ENCODE results near the gene KLF15. TPM values are rescaled to one million over a fixed set of nuclear protein-coding genes. Genes with fewer than 3 reads are reported as not detected.

Gene KLF15
- total RNA-seq, 1 experiment from 2014 or later, result 0.03 TPM

DNA sequence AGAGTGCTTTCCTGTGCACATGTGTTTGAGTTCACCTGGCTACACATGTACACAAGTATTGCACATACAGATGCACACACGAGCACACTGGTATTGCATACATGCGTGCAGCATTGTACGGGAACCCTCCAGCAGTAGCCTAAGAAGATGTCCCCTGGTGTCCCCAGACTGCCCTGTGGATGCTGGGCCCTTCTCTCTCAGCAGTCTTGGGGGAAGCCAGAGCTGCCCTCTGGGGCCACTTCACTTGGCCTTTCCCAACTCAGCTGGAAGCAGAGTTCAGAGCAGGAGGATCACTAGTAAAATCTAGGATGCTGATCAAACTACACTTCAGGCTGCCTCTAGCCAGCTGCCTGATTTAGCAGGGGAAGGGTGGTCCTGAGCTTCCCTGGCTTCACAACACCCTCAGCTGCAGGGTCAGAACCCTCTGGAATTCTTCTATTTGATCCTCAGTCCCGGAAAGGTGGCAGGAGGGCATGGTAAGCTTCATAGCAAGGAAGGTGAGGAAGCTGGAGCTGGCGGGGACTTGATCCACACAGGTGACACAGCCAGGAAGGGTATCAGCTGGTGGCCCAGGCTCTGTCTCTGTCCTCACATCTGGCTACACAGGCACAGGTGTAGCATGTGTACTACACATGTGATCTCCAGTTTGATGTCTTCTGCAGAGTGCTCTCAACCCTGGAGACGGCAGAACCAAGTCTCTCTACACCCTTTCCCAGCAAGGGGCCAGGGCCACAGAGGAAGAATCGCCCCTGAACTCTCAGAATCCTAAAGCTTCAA, 36.5 kb downstream of the KLF15 start:
- DNase-seq (ENCODE audit: low spot score), result no peak

DNA sequence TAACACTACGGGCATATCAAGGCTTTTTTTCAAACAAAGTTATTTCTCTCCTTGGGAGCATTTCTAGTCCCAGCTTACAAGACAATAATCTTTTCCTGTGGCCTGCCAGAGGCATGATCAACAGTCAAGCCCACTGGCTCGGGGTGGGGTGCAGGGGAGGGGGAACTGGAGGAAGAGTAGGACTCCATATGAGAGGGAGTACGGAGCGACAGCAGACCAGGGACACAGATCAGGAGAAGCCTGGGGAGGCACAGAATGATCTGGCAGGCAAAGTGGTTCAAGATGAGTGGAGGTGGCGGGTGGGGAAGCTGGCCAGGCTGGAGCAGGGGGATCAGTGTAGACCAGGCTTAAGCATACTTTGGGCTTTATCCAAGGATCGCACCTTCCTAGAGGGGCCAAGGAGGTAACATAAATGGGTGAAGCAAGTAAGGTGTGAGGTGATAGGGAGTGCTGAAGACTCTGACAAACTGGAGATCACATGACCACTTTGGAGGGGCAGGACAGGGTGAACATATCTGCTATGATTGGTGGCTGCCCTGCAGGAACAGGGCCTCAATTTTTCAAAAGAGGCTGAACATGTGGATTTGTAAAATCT, 37.4 kb downstream of the KLF15 start:
- DNase-seq (ENCODE audit: low spot score), result no peak

DNA sequence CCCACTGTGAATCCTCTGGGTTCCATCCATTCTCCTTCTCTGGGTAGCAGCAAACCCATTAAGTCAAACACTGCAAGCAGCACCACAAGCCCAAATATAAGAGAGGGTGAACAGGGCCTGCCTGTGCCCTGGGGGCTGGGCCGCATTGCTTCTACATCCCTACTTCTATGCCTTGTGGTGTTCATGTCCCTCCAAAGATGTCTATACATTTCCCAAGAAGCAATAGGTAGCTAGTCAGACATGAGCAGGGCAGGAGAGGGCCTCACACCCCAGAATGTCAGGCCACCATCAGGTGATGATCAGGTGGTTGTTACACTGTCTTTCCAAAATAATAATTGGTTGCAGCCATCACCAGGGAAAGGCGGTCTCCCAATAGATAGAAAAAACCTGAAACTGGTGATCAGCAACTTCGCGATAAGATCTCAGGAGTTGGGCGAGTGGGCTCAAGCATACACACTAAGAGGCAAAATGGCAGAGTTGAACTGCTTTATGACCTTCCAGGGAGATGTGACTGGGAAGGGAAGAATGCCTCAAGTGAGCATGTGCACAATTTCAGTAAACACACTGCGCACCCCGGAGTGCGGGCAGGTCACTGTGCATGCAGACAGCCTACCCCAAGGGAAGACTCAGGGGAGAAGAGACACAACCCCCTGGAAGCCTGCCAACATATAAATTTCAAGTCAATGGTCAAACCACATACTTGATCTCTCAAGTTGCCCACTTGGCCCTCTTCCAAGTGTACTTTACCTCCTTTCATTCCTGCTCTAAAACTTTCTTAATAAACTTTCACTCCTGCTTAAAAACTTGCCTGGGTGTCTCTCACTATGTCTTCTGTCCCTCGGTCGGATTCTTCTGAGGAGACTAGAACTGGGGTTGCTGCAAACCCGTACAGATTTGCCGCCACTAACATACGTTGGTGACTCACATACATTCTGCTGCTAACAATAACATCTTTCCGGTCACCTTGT, 39.9 kb downstream of the KLF15 start:
- DNase-seq (ENCODE audit: low spot score), result no peak

DNA sequence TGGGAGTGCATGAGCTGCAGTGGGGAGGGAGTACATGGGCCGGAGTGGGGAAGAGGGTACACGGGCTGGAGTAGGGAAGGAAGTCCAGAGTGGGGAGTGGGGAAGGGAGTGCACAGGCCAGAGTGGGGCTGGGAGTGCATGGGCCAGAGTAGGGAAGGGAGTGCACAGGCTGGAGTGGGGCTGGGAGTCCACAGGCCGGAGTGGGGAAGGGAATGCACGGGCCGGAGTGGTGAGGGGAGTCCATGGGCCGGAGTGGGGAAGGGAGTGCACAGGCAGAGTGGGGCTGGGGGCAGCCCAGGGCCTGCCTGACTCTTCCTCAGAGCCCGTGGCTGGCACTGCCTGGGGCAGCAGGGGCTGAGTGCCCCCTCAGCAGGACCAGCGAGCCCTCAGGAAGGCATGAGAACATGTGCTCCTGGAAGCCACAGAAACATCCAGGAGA, 40.7 kb downstream of the KLF15 start:
- DNase-seq (ENCODE audit: low spot score), result no peak

DNA sequence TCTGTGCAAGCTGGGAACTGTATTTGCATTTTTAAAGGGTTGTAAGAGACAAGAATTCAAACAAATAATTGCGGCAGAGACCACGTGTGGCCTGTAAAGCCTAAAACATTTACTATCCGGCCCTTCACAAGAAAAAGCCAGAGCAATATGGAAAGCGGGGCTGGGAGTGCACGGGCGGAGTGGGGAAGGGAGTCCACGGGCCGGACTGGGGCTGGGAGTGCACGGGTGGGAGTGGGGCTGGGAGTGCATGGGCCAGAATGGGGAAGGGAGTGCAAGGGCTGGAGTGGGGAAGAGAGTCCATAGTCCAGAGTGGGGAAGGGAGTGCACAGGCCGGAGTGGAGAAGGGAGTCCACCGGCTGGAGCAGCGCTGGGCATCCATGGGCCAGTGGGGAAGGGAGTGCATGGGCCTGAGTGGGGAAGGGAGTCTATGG, 41.2 kb downstream of the KLF15 start:
- no peak for DNase-seq (ENCODE audit: low spot score)

DNA sequence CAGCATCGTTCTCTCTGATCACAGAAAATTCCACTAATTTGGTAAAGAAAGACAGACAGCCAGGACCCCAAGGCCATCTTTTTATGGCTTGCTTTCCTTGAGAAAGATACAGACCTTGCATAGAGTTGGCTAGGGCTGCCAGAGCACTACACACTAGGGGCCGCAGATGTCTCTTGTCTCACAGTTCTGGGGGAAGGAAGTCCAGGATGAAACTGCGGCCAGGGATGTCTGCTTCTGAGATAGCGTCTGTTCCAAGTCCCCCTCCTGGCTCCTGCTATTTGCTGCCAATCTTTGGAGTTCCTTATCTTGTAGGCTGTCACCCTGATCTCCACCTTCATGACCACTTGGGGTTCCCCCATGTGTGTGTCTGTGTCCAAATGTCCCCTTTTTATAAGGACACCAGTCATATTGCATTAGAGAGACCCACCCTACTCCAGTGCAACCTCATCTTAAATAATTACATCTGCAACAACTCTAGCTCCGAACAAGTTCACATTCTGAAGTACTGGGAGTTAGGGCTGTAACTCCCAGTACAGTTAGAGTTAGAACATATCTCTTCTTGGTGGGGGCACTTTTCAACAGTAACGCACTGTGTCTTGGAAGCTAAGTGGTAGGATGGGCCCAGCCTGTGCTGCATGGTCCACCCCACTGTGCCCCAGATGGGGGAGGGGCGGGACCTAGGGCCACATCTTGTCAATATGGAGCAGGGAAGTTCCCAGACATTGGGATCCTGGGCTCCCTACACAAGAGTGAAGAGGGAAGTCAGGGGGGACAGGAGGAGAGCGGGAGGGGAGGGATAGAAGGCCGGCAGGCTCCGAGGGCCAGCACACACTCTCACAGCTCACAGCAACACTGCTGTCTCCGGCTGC, 42.2 kb downstream of the KLF15 start:
- DNase-seq (ENCODE audit: low spot score), result no peak

DNA sequence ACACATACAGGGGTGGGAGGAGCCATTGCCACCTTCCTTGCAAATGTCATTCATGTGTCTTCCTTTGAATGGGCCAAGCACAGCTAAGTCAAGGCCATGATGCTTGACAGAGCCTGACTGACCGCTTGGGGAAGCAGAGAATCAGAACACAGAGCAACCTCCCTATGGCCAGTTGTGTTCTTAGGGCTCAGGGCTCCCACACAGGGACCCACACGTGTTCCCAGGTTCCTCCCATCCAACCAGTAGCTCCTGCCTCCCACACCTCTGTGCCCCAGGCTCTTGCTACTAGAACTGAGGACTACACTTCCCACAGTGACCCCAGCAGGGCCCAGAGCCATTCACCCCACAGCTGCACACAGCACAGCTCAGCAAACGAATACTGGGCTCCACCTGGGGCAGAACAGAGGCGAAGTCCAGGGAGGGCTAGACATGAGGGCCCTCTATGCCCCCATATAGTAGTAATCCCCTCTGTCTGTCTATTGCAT, 42.9 kb downstream of the KLF15 start:
- no peak for DNase-seq (ENCODE audit: low spot score)

DNA sequence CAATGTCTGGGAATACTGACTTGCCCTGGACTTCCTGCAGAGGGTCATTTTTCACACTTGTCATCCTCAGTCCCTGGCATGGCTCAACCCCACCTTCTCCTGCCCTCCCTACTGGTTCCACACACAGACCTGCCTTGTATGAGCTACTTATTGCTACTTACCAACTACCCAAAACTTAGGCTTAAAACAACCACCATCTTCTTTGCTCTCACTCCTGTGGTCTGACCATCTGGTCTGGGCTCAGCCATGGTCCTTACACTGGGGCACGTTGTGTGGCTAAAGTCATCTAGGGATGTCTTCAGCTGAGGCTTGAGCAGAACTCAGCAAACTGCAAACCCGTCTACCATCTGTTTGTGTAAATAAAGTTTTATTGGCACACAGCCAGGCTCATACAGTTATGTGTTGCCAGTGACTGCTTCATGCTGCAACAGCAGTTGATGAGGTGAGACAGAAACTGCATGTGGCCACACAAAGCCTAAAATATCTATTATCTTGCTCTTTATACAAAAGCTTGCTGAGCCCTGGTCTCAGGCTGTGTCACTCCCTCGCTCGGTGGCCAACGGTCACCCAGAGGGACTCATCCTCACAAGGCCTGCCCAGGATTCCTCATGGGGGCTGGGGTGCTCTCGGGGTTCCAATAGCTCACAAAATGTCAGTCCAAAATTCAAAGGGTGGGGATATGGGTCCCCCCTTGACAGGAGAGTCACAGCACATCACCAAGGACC, 43.5 kb downstream of the KLF15 start:
- DNase-seq (ENCODE audit: low spot score), result no peak

DNA sequence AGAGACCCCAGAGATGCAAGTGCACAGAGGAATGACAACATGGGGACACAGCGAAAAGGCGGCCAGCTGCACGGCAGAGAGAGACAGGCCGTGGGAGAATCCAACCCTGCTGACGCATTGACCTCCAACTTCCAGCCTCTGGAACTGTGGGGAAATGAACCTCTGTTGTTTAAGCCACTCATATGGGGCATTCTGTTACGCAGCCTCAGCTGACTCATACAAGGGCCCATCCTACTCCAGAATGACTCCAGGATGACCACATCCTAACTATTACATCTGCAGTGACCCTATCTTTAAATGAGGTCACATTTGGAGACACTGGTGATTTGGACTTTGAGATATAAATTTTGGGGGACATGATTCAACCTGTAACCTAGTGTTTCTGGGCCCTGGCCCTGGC, 44.0 kb downstream of the KLF15 start:
- DNase-seq (ENCODE audit: low spot score), result no peak

DNA sequence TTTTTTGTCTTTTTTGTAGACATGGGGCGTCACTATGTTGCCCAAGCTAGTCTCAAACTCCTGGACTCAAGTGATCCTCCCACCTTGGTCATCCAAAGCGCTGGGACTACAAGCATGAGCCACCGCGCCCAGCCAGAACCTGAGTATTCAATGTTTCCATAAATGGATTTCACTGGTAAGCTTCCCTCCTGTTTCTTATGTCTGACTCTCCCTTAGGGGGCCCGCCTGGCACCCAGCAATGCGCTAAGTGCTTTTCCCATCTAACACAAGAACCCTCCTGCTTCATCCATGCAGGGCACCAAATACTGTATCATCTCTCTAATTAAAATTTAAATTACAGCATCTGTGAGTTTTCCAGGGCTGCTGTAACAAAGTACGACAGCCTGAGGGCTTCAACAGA, 44.9 kb downstream of the KLF15 start:
- DNase-seq (ENCODE audit: low spot score), result no peak

DNA sequence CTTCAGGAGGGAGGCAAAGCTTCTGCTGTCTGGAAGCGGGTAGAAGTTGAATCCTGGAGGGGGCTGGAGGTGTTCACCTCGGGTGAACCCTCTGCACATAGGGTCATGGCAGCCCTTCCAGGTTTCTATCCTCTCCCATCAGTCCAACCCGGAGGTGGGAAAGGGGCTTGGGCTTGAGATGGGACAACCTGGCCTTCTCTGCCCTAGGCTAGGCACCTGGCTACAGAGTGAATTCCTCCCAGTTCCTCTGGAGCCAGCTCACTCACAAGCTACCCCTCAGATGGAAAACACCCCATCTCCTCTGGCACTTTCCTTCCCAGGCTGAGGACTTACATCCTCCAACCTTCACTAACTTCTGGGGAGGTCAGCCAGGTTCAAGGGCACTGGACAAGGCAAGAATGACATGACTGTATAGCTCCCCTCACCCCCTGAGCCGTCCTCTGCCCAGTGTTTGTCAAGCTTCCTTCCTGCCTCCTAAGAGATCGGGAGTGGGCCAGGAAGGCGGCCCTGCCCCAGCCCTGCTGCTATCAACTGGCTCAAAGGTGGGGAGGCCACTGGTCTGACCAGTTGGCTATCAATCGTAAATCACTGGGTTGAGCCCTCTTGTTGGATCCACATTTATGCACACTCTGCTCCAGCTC, 45.8 kb downstream of the KLF15 start:
- no peak for DNase-seq (ENCODE audit: low spot score)

DNA sequence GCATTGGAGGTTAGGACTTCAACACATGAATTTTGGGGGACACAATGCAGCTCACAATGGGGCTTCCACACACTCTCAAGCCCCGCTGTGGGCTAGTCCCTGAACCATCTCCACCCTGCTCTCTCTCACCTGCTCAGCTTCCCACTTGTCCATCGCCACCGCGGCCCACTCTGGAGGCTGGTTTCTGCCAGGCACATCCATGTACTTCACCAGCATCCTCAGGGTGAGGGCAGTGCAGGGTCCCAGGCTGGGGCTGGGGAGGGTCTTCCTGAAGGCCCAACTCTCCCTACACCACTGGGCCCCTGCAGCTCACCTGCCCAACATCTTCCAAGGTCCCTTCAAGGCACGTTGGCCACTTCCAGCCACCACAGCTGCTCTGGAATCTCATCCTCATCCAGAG, 46.4 kb downstream of the KLF15 start:
- DNase-seq (ENCODE audit: low spot score), result no peak

DNA sequence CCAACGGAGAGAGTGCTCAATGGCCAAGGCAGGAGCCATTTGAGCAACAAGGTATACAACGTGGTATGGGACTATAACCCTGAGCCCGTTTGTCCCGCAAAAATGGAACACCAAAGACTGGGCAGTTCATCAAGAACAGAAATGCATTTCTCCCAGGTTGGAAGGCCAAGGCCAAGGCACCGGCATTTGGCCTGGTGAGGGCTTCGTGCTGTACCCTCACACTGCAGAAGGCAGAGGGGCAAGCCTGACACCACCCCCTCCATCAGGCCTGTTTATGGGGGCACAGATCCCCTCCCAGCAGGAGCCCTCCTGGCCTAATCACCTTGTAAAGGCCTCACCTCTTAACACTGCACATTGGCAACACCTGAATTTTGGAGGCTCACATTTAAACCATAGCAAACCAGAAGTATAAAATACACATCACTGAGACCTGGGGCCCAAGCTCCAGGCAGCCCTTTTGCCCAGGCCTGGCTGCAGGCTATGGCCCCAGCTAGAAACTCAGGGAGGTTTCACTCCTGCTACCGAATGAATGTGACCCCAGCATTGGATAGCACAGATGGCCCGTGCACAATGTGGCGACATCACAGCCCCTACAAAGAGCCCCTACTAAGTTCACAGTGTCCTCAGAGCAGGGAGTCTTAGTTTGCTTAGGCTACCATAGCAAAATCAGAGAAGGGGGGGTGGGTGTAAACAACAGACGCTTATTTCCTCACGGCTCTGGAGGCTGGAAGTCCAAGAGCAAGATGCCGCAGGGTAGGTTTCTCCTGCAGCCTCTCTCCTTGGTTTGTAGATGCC, 47.1 kb downstream of the KLF15 start:
- DNase-seq (ENCODE audit: low spot score), result no peak

DNA sequence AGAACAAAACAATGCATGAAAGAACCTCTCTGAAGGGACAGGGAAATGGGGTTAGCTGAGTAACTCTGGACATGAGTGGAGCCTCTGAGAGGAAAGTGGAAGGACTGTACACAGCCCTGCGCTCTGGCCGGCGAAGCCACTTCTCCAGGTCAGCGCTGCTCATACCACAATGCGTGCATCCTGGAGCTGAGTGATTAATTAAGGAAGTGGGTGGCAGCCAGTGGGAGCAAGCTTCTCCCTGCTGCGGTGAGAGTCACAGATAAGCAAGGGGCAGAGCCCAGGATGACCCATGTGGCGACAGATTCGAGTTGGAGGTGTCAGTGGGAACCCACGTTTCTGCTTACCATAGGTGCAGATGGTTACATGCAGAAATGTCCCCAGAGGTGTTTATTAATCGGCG, 48.0 kb downstream of the KLF15 start:
- no peak for DNase-seq (ENCODE audit: low spot score)

DNA sequence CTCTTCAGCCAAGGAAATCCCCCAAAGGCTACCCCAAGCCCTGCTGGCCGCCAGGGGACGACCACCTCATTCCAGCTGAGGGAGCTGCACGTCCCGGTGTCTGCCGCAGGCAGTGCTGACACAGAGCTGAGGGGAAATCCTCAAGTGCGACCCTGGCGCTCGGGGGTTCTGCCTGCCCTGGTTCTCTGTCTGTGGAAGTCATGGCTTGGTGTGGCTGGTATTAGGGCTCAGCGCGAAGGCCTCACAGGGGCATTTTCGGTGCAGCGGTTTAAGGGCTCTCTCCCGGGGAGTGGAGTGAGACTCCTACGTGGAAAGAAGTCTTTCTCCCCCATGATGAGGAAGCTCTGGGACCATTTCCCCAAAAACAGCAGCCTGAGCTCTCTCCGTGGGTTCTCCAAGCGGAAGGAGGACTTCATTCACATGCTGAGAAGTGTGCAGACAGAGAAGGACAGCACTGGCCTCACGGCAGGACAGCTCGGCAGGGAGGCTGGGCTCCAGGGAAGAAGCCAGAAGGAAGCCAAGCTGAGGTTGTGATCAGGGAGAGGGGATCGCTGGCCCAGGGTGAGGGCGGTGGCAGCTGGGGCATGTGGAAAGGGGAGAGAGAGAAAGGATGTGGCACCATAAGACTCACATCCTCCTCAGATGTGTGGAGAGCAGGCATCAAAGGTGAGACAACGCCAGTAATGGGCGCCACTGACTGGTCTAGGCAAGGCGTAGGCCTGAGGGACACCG, 48.6 kb downstream of the KLF15 start:
- DNase-seq (ENCODE audit: low spot score), result no peak

DNA sequence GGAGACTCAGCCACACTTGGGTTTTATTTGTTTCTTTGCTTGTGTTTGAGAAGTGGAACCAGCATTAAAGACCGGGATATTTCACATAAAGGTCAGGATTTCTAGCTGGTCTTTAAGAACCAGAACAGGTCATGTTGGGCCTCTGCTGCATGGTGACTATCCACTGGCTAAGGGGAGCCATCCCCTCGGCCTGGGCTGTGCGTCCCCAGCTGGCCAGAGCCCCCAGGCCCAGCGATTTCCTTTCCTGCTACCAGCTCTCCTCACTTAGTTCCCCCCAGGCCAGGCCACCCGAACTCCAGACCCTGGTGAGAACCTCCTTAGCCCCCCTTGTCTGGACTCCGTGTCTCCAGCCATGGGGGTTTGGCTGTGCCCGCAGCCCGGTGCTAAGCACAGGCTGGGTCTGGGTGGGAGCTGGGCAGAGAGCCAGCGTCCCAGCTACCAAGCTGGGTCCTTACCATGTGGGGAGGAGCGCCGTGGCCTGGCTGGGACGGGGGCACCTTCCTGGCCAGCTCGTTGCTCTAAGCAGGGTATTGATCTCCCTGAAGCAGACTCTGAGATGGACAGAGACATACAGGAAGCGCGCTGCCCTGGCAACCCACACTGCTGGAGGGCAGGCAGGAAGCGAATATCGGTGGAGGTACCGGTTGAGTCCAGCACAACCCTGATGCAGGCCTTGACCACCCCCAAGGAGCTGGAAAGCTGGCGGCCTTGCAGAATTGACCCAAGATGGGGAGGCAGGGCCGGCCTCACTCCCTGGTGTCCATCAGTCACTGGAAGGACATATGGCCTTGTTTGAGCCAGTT, 49.4 kb downstream of the KLF15 start:
- DNase-seq (ENCODE audit: low spot score), result no peak

DNA sequence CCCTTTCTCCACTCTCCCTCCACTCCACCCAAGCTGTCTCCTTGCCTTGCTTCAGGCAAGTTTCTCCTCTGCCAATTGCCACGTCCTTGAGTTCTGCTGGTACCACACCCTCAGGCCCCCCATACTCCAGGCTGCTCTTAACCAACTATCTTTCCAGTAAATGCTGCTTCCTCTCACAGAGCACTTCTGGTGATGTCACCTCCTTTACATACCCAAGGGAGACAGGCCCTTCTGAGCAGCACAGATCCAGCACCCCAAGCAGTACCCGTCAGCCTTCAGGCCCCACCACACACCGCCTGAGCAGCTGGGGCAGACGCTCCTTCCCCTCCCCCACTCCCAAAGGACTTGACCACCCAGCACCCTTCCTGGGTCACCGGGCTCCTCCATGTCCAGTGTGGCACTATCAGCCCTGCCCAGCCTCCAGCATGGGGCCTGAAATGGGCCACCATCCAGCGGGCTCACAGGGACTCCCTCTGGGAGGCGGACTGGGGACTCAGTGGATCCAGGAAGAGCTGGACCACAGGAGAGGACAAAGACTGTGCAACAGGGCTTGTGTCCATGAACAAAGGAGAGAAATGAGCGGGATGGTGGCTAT, 50.2 kb downstream of the KLF15 start:
- DNase-seq (ENCODE audit: low spot score), result no peak

Measured in A172 (cell line).